ENCODE data around the gene PMF1.

The PMF1 gene

GRCh38 chr1:156191292-156191964 is 21.4 kb upstream of the PMF1 start:
- TF ChIP-seq SUZ12 (IDR thresholded peaks at IDR 0.05; ENCODE audit: extremely low read depth, insufficient read depth, insufficient read length) (no peak), YY1 (IDR thresholded peaks at IDR 0.05; ENCODE audit: insufficient read depth, insufficient read length) (no peak), ZNF274 (IDR thresholded peaks at IDR 0.05; ENCODE audit: low read depth, low read length) (no peak)
- Histone ChIP-seq H3K36me3 (ENCODE audit: insufficient read depth, insufficient read length, low read length) (peaks cover 12% of the 10 kb centered on the region), H3K4me1 (ENCODE audit: insufficient read depth, insufficient read length) (no peaks in the 10 kb centered on the region), H3K9ac (ENCODE audit: insufficient read length, low read depth) (no peak overlapping the region), H3K4me3 (ENCODE audit: insufficient read length, low read depth) (no peak overlapping the region), H3K27me3 (ENCODE audit: insufficient read depth, insufficient read length) (no peaks in the 10 kb centered on the region), H3K9me3 (ENCODE audit: insufficient read depth, low read length) (peaks cover 36% of the 10 kb centered on the region)
- no peak for DNase-seq (ENCODE audit: low read depth, low spot score)

GRCh38 chr1:156193208-156193487 is 19.7 kb upstream of the PMF1 start:
- TF ChIP-seq YY1 (IDR thresholded peaks at IDR 0.05; ENCODE audit: insufficient read depth, insufficient read length) = no peak
- TF ChIP-seq ZNF274 (IDR thresholded peaks at IDR 0.05; ENCODE audit: low read depth, low read length) = no peak
- no peak for TF ChIP-seq SUZ12 (IDR thresholded peaks at IDR 0.05; ENCODE audit: extremely low read depth, insufficient read depth, insufficient read length)
- peaks cover 21% of the 10 kb centered on the region for H3K9me3 ChIP-seq (ENCODE audit: insufficient read depth, low read length)
- H3K36me3 ChIP-seq (ENCODE audit: insufficient read depth, insufficient read length, low read length) = peaks cover 28% of the 10 kb centered on the region
- no peaks in the 10 kb centered on the region for H3K4me1 ChIP-seq (ENCODE audit: insufficient read depth, insufficient read length)
- peak overlapping the region; percentile 86 for H3K9ac ChIP-seq (ENCODE audit: insufficient read length, low read depth)
- no peaks in the 10 kb centered on the region for H3K27me3 ChIP-seq (ENCODE audit: insufficient read depth, insufficient read length)
- H3K4me3 ChIP-seq (ENCODE audit: insufficient read length, low read depth) = peak overlapping the region; percentile 83
- DNase-seq (ENCODE audit: low read depth, low spot score) = no peak

- peak; percentile 100 for DNase-seq (ENCODE audit: low read depth, low spot score)
- H3K4me3 ChIP-seq (ENCODE audit: insufficient read length, low read depth) = peak within 1 kb of the TSS; percentile 83
- H3K9me3 ChIP-seq (ENCODE audit: insufficient read depth, low read length) = peaks cover 16% of the 10 kb centered on the region
- peaks cover 30% of the 10 kb centered on the region for H3K36me3 ChIP-seq (ENCODE audit: insufficient read depth, insufficient read length, low read length)
- TF ChIP-seq YY1 (IDR thresholded peaks at IDR 0.05; ENCODE audit: insufficient read depth, insufficient read length) = peak; percentile 99
- TF ChIP-seq SUZ12 (IDR thresholded peaks at IDR 0.05; ENCODE audit: extremely low read depth, insufficient read depth, insufficient read length) = no peak
- TF ChIP-seq ZNF274 (IDR thresholded peaks at IDR 0.05; ENCODE audit: low read depth, low read length) = no peak
- peak within 1 kb of the TSS; percentile 86 for H3K9ac ChIP-seq (ENCODE audit: insufficient read length, low read depth)
- H3K4me1 ChIP-seq (ENCODE audit: insufficient read depth, insufficient read length) = no peaks in the 10 kb centered on the region
- H3K27me3 ChIP-seq (ENCODE audit: insufficient read depth, insufficient read length) = no peaks in the 10 kb centered on the region
Observed at GRCh38 chr1:156193488-156194299, 19.1 kb upstream of the PMF1 start, which contains the start of gene SLC25A44. TSS of gene SLC25A44 (plus strand) at chr1:156194104. CDS start at chr1:156199848, 5,744 bp downstream.

- Histone ChIP-seq H3K4me3 (ENCODE audit: insufficient read length, low read depth) (peak overlapping the region; percentile 83), H3K4me1 (ENCODE audit: insufficient read depth, insufficient read length) (no peaks in the 10 kb centered on the region), H3K27me3 (ENCODE audit: insufficient read depth, insufficient read length) (no peaks in the 10 kb centered on the region), H3K36me3 (ENCODE audit: insufficient read depth, insufficient read length, low read length) (peaks cover 36% of the 10 kb centered on the region), H3K9ac (ENCODE audit: insufficient read length, low read depth) (peak overlapping the region; percentile 82), H3K9me3 (ENCODE audit: insufficient read depth, low read length) (peaks cover 10% of the 10 kb centered on the region)
- no peak for TF ChIP-seq YY1 (IDR thresholded peaks at IDR 0.05; ENCODE audit: insufficient read depth, insufficient read length)
- no peak for TF ChIP-seq SUZ12 (IDR thresholded peaks at IDR 0.05; ENCODE audit: extremely low read depth, insufficient read depth, insufficient read length)
- TF ChIP-seq ZNF274 (IDR thresholded peaks at IDR 0.05; ENCODE audit: low read depth, low read length) = no peak
- DNase-seq (ENCODE audit: low read depth, low spot score) = no peak
Observed at GRCh38 chr1:156194300-156194652, 18.5 kb upstream of the PMF1 start.

GRCh38 chr1:156195853-156196252 is 17.0 kb upstream of the PMF1 start:
- peaks cover 4% of the 10 kb centered on the region for H3K4me1 ChIP-seq (ENCODE audit: insufficient read depth, insufficient read length)
- no peak for TF ChIP-seq YY1 (IDR thresholded peaks at IDR 0.05; ENCODE audit: insufficient read depth, insufficient read length)
- TF ChIP-seq ZNF274 (IDR thresholded peaks at IDR 0.05; ENCODE audit: low read depth, low read length) = no peak
- TF ChIP-seq SUZ12 (IDR thresholded peaks at IDR 0.05; ENCODE audit: extremely low read depth, insufficient read depth, insufficient read length) = no peak
- no peaks in the 10 kb centered on the region for H3K27me3 ChIP-seq (ENCODE audit: insufficient read depth, insufficient read length)
- DNase-seq (ENCODE audit: low read depth, low spot score) = no peak
- H3K4me3 ChIP-seq (ENCODE audit: insufficient read length, low read depth) = no peak overlapping the region
- H3K9ac ChIP-seq (ENCODE audit: insufficient read length, low read depth) = no peak overlapping the region
- no peaks in the 10 kb centered on the region for H3K9me3 ChIP-seq (ENCODE audit: insufficient read depth, low read length)
- peaks cover 49% of the 10 kb centered on the region for H3K36me3 ChIP-seq (ENCODE audit: insufficient read depth, insufficient read length, low read length)

- Histone ChIP-seq H3K9me3 (ENCODE audit: insufficient read depth, low read length) (no peaks in the 10 kb centered on the region), H3K36me3 (ENCODE audit: insufficient read depth, insufficient read length, low read length) (peaks cover 55% of the 10 kb centered on the region), H3K9ac (ENCODE audit: insufficient read length, low read depth) (no peak overlapping the region), H3K27me3 (ENCODE audit: insufficient read depth, insufficient read length) (no peaks in the 10 kb centered on the region), H3K4me3 (ENCODE audit: insufficient read length, low read depth) (no peak overlapping the region), H3K4me1 (ENCODE audit: insufficient read depth, insufficient read length) (peaks cover 4% of the 10 kb centered on the region)
- no peak for DNase-seq (ENCODE audit: low read depth, low spot score)
- TF ChIP-seq SUZ12 (IDR thresholded peaks at IDR 0.05; ENCODE audit: extremely low read depth, insufficient read depth, insufficient read length) = no peak
- no peak for TF ChIP-seq ZNF274 (IDR thresholded peaks at IDR 0.05; ENCODE audit: low read depth, low read length)
- TF ChIP-seq YY1 (IDR thresholded peaks at IDR 0.05; ENCODE audit: insufficient read depth, insufficient read length) = no peak
Observed at GRCh38 chr1:156196445-156196844, 16.4 kb upstream of the PMF1 start.

- Histone ChIP-seq H3K4me3 (ENCODE audit: insufficient read length, low read depth) (no peak overlapping the region), H3K36me3 (ENCODE audit: insufficient read depth, insufficient read length, low read length) (peaks cover 70% of the 10 kb centered on the region), H3K9ac (ENCODE audit: insufficient read length, low read depth) (no peak overlapping the region), H3K9me3 (ENCODE audit: insufficient read depth, low read length) (no peaks in the 10 kb centered on the region), H3K4me1 (ENCODE audit: insufficient read depth, insufficient read length) (peaks cover 4% of the 10 kb centered on the region), H3K27me3 (ENCODE audit: insufficient read depth, insufficient read length) (no peaks in the 10 kb centered on the region)
- TF ChIP-seq SUZ12 (IDR thresholded peaks at IDR 0.05; ENCODE audit: extremely low read depth, insufficient read depth, insufficient read length) (no peak), YY1 (IDR thresholded peaks at IDR 0.05; ENCODE audit: insufficient read depth, insufficient read length) (no peak), ZNF274 (IDR thresholded peaks at IDR 0.05; ENCODE audit: low read depth, low read length) (no peak)
- DNase-seq (ENCODE audit: low read depth, low spot score) = no peak
Observed at GRCh38 chr1:156198831-156199349, 13.9 kb upstream of the PMF1 start.
